ENCODE results near the gene PEDS1.
A peak's percentile ranks its signal among the peaks of the same experiment; 100 is the strongest.
"Not testable (repeated sequence)": the region's sequence is repeated elsewhere in the genome, so short reads cannot be mapped to it uniquely, and the experiment has no call there.

Gene PEDS1

DNA sequence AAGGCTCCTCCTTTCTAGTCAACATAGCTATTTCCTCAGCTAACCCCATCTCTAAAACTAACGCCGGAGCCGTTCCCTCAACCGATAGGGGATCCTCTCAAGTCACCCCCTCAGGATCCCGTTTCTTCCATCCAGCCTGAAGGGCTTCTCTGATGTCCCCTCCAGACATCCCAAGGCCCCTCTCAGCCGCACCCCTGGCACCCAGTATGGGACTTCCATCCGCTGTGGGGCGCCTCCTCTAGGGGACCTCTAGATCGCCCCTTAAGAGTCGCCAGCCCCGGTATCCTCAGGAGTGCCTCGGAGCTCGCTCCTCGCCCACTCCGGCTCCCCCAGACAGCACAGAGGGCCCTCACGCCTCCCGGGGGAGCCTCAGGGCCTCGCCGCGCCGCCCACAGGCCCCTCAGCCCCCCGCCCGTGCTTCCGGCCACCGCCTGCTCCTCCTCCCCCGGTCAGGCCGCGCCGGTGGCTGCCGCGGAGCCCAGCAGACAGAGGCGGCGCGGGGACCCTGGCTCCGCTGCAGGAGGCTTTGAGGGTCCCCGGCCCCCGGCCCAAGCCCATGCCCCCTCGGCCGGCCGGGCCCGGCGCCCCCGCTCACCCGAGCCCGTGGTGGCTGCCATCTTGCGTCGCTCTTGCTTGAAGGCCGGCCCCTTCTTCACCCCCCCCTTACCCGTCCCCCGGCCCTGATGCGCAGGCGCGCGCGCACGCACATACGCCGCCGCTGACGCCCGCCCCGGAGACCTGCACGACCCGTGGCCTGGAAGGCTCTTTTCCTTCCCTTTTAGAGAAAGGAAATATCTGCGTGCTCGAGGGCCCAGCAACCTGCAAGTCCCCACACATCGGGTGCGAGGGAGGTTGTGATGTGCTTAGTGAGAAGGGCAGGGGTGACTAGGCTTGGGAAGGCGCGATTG, 40.8 kb downstream of the PEDS1 start, which contains the start of gene UBE2V1:
Gene UBE2V1 (minus strand): TSS at position 639 of the 908 bp plus-strand sequence. CDS start 22 bp downstream, at position 617.
- DNase-seq (peak; percentile 92), ATAC-seq (peak; percentile 70)

DNA sequence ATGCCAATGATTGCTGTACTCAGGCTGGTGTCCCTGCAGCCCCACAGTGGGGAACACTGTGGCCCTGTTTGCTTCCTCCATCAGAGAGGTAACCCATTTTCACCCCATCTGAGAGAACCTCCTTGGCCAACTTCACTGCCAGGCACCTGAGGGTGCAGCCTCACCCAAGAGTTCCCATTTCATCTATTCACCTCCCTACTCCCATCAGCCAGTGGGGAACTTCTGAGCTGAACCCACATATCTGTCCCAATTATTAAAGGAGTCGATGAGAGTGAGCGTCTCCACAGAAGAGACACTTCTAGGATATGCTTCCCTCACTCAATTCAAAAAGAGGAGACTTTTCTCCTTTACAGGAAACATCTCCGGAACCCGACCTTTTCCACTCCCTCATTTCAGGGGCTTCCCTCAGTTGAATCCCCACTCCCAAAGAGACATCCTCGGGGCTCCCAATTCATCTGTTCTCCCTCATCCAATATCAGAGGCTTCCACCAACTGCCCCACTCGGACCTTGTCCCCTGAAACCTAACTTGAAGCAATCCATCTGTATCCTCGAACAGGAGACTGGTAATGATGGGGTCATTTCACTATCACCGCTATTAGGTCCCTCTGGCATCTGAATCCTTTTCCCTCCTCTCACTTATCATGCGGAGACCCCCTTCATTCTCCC, 41.6 kb downstream of the PEDS1 start:
- ATAC-seq (no peak), DNase-seq (no peak)

DNA sequence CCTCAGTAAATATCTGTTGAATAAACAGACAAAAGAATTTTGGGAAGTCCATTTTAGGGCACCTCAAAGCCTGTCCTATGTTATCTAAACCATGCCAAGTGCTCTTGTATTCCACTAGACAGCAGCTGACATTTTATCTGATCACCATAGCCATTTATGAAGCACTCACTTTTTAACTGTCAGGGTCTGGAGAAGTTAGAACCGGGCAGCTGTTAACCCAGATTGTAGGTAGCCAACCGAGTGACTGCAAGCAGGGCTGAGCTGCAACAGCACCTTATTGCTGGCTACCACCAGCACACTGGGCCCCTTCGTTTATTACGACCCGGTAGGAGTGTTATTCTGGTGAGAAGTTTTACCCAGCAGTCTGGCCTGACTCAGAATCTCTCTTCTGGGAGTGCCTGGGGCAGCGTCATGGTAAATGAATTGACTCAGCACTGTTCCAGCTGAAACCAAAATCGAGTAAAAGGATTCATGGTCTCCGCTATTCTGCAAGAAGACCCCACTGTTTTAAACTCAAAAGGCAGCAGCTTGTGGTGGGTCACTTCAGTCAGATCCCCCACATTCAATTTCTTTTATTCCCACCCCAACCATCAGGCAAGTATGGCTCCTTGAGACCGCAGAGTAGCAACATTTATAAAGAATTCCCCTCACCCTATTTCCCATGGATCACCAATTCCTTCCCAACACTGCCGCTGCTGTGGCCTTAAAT, 42.2 kb downstream of the PEDS1 start:
- ATAC-seq (peak; percentile 34), DNase-seq (peak; percentile 62)

DNA sequence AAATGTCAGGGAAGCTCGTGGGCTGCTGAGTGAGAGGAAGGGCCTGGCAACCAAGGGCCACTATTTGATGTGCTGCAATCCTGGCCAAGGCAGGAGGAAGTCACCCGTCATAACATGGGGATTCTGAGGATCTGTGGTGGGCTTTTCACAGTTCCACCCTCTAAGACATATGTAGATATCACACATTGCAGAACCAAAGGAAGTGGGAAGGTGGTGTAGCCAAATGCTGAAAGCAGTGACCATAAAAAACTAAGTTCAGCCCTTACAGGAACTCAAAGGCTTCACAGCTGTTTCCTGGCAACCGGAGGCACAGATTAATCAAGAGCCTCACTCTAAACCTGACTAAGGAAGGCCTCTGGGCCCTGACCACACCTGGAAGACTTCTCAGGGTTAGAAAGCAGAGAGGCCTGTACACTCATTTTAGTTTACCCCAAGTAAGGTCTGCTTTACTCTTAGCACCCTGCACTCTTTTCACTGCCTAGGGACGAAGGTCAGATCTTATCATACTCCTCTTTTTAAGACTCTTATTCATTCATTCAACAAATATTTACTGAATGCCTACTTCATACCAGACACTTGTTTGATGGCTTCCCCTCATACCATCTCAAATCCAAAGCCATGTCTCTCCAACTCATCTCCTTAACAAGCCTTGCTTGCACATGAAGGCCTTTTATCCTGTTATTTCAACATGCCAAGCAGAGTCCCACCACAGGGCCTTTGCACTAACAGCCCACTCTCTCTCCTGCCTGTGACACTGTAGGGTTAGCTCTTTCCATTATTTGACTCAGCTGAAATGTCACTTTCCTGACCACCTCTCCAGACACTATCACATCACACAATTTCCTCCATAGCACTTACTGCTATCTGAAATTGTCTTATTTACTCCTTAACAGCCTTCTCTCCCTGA, 43.1 kb downstream of the PEDS1 start:
- peak; percentile 57 for DNase-seq

DNA sequence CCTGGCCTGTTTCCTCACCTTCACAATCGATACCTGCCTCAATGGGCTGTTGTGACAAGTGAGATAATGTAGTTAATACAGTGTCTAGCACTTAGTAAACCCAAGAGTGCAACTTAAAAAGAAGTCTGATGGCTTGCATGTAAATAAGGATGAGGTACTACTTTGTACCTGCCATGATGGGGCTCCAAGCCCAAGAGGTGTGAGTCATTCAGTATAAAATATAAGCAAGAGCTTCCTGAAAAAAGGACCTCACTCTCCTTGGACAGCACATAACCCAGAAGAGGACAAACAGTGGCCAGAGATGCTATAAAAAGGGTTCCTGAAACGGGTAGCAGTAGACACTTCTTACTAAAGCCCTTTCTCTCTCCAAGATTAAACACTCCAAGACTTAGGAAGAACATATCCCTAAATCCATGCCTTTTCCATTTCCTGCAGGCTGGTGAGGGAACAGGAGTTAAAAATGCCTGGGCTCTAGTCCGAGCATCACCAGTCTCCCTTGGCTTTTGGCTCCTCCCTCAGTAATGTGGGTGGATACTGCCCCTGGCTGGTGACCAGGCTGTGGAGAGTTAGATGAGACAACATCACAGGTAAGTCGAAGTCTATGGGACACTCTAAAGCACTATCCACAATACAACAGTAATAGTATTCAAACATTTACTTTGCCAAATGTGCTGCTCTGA, 44.8 kb downstream of the PEDS1 start:
- no peak for ATAC-seq

More for the DNA sequence above, 43.1 kb downstream of the PEDS1 start:
- ATAC-seq: peak; percentile 59

DNA sequence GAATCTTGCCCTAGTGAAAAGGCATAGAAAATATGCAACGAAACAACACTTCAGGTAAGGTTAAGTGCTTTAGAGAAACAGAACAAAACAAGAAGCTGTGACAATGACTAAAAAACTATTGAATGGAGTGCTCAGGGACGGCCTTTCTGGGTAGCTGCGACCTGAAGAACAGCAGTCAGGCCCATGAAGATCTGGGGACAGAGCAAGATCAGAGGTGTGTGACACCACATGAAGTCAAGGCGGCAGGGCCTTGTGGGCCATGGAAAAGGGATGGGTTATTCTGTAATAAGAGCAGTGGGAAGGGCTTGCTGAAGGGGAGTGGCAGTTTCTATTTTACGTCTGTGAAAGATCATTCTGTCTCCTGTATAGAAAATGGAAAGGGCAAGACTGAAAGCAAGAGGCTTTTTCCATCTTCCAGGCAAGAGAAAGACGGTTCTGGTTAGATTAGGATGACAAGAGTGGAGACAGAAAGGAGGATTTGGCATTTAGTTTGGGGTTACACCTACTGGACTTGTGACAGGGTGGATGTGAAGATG, 45.7 kb downstream of the PEDS1 start:
- no peak for DNase-seq
- ATAC-seq: no peak

More for the DNA sequence above, 44.8 kb downstream of the PEDS1 start:
- no peak for DNase-seq

DNA sequence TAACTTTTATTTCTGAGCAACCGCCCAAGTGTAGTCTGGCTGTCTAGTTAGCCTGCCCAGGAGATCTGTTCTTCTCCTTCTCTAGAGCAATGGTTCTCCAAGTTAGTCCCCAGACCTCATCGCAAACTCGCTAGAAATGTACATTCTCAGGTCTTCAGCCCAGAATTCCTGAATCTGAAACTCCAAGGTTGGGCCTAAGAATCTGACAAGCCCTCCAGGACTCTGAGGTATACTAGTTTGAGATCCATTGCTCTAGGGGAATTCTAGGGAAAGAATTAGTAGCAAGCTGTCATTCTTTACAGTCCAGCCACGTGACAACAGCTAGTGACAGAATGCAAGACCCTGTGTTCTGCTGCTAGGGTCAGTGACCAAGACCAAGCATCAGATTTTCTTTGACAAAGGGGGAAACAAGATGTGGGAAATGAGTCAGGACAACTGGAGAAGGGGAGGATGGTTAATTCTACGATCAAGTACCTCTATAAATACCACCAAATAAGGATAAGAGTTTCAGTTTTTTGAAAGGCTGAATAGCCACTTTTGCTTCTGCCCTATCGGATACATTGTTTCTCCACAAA, 46.4 kb downstream of the PEDS1 start:
- no peak for DNase-seq
- no peak for ATAC-seq

DNA sequence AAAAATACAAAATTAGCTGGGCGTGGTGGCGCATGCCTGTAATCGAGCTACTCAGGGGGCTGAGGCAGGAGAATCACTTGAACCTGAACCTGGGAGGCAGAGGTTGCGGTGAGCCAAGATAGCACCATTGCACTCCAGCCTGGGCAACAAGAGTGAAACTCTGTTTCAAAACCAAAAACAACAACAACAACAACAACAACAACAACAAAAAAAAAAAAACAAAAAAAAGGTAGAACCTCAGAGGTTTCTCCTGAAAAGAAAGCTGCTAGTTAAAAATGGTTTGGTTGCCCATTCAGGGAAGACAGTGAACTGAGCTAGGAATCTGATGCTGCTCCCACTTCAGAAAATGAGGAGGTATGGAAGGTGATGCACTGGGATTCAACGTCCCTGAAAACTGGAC, 46.9 kb downstream of the PEDS1 start:
- DNase-seq, ATAC-seq: not testable (repeated sequence)
